ENCODE data around the gene AQP3. TPM values are rescaled to one million over a fixed set of nuclear protein-coding genes. Genes with fewer than 3 reads are reported as not detected.
A peak's percentile ranks its signal among the peaks of the same experiment; 100 is the strongest.

Gene AQP3
- total and polyA plus RNA-seq, 12 donors = 1.9 to 37.2 (median 10.1) TPM

GRCh38 chr9:33466565-33467495 lies 19.4 kb upstream of the AQP3 start:
- TF ChIP-seq CTCF (IDR thresholded peaks at IDR 0.05) = peak; percentile 85 to 96 (median 93)
- peaks cover 0 to 2% (median 0%) of the 10 kb centered on the region in 9 donors for H3K4me1 ChIP-seq
- no peak overlapping the region for H3K4me3 ChIP-seq
- intact Hi-C loops (cut with DNase I) = loop anchor here in 9 of 10 donors (2.0 to 10.0 kb wide), 7 partner anchors 65 to 182 kb away; partner anchors contain the start of gene AQP7 (in 1 of the 9)
- 79 to 80% methylated on average over 24 of the region's 24 CpGs for WGBS, 2 donors
- H3K27ac ChIP-seq = no peak overlapping the region
- H3K27me3 ChIP-seq = no peaks in the 10 kb centered on the region
- no peaks in the 10 kb centered on the region for H3K9me3 ChIP-seq
- DNase-seq = peak; percentile 45 to 71
- H3K36me3 ChIP-seq = peaks cover 11 to 100% (median 90%) of the 10 kb centered on the region in 9 donors
- peak; percentile 25 to 81 (median 50) for ATAC-seq

- DNase-seq (no peak), ATAC-seq (peak in 1 of 8 donors; percentile 2)
- 93 to 95% methylated on average over 27 of the region's 27 CpGs for WGBS, 2 donors
- intact Hi-C loops (cut with DNase I) = loop anchor here in 9 of 10 donors (2.0 to 10.0 kb wide), 7 partner anchors 64 to 181 kb away; partner anchors contain the start of gene AQP7 (in 1 of the 9)
- H3K36me3 ChIP-seq = peaks cover 11 to 100% (median 89%) of the 10 kb centered on the region in 9 donors
- no peak overlapping the region for H3K4me3 ChIP-seq
- no peaks in the 10 kb centered on the region for H3K4me1 ChIP-seq
- no peaks in the 10 kb centered on the region for H3K9me3 ChIP-seq
- H3K27me3 ChIP-seq = no peaks in the 10 kb centered on the region
- no peak overlapping the region for H3K27ac ChIP-seq
- no peak for TF ChIP-seq CTCF (IDR thresholded peaks at IDR 0.05)
These were observed 18.5 kb upstream of the AQP3 start for GRCh38 chr9:33465596-33466564.

GRCh38 chr9:33465096-33465495 lies 17.7 kb upstream of the AQP3 start:
- intact Hi-C loops (cut with DNase I) = loop anchor here in 8 of 10 donors (5.0 to 10.0 kb wide), 6 partner anchors 63 to 180 kb away; partner anchors contain the start of gene AQP7 (in 1 of the 8)
- TF ChIP-seq CTCF (IDR thresholded peaks at IDR 0.05) = no peak
- Histone ChIP-seq H3K9me3 (no peaks in the 10 kb centered on the region), H3K4me1 (no peaks in the 10 kb centered on the region), H3K27me3 (no peaks in the 10 kb centered on the region), H3K27ac (no peak overlapping the region), H3K36me3 (peaks cover 11 to 95% (median 82%) of the 10 kb centered on the region in 9 donors), H3K4me3 (no peak overlapping the region)
- WGBS, 2 donors = 95 to 97% methylated on average over 9 of the region's 9 CpGs
- ATAC-seq (no peak), DNase-seq (no peak)

Data from heart right ventricle (tissue), 16 donors.